A172 (cell line): ENCODE results near the gene RPRD1B. TPM values are rescaled to one million over a fixed set of nuclear protein-coding genes. Genes with fewer than 3 reads are reported as not detected.

Experiments used
- DNase-seq: peaks from one replicate; pipeline ENCODE4 v3.0.0-alpha.2; 2015; ENCODE audit warnings: low spot score
- total RNA-seq: library from RNA; depleted of rRNA; stranded (reverse); fragments of >200 nt; shearing (Covaris generic); gene quantifications from 2 replicates; pipeline ENCODE4 v1.2.3, GENCODE V29; 2014

Gene RPRD1B
- total RNA-seq, 1 experiment from 2014 or later, result 17.9 TPM

DNA sequence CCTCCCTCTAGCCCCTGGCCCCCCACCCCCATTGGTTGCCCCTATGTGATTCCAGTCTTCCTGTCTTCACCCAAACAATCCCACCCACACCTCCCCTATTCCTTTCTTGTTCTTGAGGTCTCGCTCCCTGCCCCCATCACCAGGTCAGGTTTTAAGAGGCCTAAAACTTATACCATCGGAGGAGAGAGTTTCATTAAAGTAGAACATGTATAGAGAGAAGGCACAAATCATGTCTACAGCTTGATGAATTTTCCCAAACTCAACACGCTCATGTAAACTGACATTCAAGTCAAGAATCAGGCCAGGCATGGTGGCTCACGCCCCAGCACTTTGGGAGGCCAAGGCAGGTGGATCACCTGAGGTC lies 87.1 kb downstream of the RPRD1B start:
- DNase-seq, result no peak

DNA sequence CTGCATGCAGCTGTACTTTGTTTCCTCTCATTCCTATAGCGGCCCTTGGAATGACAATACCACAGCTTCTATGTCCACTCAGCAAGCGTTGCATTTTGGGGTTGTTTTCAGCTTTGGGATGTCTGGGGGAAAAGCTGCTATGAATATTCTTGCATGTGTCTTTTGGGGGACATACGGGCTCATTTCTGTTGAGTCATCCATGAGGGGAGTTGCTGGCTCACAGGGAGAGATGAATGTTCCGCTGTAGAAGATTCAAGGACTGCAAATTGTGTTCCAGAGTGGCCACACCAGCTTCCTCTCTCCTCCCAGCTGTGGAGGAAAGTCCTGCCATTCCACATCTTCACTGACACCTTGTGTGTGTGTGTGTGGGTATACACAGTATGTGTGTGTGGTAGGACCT lies 88.2 kb downstream of the RPRD1B start:
- no peak for DNase-seq

DNA sequence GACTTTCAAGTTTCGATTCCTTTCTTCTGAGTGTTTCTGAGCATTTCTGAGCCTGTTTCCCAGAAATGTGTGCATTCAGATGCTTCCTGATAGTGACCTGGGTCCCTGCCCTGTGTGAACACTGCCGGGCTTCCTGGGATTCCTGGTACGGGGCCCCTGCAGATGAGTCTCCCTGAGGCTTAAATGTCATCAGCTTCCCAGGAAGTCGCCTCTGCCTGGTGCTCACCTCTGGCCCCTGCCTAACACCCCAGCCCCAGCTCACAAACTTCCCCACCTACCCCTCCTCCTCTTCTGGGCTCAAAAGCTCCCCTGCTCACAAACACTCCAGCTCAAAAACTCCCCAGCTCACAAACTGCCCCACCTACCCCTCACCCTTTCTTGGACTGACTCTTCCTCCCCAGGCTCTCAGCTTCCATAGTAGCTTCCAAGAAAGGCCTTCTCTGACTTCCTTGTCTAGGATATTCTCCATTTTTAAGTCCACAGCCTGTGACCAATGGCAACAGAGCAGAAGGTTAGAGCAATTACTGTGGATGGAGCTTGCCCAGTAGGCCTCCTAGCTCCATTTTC lies 89.6 kb downstream of the RPRD1B start:
- no peak for DNase-seq

DNA sequence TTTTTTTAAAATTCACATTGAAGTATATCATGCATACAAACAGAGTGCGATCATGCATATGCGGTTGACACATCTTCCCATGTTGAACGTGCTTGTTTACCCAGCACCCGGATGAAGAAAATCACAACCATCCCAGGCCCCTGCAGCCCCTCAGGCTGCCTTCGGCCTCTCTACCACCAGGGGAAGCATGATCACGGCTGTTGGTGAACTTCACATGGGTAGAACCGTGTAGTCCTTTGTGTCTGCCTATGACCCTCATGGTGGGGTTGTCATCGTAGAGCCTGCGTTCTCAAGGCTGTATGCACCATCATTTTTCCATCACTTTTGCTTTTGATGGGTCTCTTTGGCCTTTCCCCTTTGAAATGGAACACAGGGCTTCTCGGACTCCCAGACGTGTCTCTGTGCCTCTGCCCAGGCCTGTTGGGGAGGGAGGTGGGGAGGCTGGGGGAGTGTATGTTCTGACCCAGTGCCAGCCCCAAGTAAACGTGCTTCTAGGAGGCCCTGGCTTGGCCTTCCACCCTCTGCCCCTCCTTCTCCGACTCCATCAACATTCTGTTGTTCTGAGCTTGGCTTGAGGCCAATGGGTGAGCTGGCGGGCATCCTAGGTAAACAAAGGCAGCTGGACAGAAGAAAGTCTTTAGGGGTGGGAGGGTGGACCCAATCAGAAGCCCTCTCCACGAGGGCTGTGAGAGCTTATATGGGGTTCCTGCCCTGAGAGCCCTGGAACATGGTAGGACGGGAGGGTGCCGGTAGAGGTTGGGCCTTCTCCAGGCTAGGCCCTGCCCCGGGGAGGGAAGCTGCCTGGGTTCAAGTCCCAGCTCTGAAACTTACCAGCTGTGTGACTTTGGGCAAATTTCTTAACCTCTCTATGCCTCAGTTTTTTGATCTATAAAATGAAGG lies 91.9 kb downstream of the RPRD1B start:
- DNase-seq, result no peak

DNA sequence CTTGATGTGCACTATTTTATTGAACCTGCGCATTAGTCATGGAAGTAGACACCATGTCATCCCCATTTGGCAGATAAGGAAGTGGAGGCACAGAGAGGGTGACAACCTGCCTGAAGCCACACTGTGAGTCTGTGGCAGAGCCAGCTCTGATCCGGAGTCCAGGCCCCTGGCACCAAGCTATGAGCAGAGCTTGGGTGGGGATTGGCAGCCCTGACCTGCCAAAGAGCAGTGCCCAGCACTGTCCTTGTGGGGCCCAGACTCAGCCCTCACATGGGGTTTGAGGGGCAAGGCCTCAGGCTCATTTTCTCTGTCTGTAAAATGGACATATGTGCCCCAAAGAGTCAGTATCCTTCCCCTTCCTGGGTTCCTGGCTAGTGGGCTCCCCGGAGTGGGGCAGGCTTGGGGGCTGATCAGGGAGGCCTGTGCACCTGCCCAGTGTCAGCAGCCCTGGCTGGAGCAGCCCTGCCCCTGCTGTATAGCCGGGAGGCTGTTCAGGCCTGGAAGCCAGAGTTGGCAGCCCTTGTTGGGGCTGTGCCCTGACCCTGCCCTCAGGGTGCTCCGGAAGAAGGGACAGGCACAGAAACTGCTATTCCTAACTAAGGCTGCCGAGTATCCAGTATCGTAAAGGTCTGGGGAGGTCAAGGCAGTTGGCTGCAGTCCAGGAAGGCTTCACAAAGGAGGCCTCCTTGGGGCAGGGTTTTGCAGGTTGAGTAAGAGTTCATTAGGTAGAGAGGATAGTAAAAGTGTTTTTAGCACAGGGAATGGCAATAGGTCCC lies 92.8 kb downstream of the RPRD1B start:
- DNase-seq, result no peak

DNA sequence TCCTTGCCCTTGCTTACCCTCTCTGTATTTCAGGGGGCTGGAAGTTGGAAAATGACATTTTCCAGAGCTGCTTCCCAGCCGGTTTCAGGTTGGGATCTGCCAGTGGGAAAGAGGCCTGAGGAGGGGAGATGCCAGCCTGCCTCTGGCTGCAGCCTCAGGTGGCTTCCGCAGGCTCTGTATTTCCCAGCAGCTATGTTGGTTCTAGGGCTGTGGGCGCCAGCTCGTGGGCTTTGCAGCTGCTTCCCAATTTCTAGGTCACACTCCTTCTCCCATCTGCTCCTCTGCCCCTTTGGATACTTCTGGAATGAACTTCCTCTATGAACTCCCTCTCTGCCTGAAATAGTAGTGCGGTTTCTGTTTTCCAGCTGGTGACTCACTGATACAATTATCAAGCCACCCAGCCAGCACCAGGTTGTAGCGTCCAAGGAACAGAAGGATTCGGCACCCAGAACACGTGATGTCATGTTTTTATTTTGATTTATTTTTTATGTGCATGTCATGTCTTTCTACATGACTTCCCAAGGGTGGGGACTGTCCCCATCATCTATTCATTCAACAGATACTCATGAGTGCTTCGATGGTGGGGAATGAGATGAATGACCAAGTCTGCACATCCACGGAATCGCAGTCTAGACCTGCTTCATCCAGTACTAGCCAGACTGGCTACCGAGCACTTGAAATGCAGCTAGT lies 93.5 kb downstream of the RPRD1B start:
- DNase-seq, result peak; percentile 90

DNA sequence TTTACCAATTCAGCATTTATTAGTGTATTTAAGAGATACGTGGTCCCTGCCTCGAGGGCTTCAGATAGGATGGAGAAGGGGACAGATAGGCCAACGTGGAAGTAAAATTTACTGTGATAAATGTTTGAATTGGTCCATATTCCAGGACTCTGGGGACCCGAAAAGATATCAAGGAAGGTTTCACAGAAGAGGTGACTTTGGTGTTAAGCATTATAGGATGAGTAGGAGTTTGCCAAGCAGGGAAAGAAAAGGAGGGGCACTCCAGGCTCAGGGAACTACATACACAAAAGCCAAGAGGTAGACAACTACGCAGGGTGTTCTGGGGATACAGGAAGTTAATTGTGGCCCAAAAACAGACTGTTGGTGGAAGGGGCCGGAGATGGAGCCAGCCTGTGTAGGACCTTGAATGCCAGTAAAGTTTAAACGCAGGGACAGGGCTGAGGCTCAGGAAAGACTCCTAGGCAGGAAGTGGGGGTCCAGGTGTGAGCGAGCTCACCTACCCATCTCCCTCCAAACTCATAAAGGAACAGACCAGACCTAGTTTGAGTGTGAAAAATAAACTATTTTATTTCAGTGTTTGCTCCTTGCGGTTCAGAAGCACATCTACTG lies 94.5 kb downstream of the RPRD1B start:
- no peak for DNase-seq

DNA sequence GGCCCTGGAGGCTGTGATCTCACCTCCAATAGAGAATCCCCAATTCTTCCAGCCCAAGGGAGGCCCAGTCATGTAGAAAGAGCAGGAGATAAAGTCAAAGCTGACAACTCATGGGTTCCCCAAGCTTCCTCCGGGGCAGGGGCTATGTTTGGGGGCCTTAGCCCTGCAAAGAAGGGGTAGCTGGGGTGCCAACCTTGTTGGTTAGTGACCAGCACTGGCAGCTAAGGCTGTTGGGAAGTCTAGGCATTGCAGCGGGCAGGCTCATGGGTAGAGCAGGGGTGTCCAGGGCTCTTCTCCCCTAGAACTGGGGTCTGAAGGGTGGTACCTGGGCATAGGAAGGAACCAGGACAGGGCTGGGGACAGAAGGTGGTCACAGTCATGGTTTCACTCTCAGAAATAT lies 95.1 kb downstream of the RPRD1B start:
- no peak for DNase-seq

DNA sequence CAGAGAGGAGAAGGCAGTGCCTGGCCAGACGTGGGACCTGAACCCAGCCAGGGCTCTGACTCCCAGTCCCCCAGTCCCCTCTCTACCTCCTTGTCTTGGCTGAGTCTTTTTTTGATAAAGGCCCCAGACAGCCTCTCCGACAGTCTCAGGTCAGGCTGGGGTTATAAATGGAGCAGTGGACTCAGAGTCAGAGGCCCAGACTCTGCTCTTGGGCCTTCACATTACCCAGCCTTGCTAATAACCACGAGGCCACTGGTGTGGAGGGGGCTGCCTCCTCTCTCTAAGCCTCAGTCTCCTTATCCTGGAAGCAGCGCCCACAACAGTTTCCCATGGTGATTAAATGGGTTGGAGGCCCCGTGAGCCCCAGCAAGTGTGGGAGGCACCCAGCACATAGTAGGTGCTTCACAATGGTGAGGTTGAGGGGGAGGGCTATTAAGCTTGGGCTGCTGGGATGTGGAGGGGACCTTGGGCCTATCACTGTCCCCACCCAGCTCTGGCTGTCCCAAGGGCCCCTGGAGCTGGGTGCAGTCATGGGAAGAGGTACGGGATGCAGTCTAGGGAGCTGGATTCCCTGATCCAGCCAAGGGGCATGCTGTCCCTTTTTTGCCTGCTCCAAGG lies 95.8 kb downstream of the RPRD1B start:
- no peak for DNase-seq

DNA sequence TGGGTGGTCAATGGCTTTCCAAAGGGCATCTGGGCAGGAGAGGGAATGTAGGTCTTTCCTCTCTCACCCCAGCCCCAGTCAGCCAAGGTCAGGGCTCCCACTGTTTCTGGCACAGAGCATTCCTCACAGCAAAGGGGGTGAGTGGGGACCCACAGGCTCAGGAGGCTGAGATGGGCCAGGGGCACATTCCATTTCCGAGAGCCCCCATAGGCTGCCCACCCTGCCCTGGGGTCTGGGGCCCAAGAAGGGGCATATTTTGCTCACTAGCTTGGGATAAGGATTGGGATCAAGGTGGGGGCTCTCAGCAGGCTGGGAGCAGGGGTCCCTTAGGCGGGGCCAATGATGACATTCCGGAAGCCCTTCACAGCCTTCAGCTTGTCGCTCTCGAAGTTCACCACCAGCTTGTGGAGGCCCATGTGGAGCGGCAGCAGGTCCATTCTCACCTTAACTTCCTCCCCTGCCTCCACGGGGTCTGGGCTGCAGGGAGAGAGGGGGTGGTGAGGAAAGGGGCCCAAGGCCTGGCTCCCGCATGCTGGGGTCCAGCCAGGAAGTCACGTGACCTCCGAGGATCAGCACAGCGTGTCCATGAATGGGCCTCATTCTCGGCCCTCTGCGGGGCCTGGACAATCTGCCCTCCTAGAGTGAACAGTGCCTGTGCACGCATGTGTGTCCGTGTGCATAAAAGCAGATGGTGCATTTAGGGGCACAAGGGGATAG lies 96.5 kb downstream of the RPRD1B start:
- DNase-seq, result no peak

DNA sequence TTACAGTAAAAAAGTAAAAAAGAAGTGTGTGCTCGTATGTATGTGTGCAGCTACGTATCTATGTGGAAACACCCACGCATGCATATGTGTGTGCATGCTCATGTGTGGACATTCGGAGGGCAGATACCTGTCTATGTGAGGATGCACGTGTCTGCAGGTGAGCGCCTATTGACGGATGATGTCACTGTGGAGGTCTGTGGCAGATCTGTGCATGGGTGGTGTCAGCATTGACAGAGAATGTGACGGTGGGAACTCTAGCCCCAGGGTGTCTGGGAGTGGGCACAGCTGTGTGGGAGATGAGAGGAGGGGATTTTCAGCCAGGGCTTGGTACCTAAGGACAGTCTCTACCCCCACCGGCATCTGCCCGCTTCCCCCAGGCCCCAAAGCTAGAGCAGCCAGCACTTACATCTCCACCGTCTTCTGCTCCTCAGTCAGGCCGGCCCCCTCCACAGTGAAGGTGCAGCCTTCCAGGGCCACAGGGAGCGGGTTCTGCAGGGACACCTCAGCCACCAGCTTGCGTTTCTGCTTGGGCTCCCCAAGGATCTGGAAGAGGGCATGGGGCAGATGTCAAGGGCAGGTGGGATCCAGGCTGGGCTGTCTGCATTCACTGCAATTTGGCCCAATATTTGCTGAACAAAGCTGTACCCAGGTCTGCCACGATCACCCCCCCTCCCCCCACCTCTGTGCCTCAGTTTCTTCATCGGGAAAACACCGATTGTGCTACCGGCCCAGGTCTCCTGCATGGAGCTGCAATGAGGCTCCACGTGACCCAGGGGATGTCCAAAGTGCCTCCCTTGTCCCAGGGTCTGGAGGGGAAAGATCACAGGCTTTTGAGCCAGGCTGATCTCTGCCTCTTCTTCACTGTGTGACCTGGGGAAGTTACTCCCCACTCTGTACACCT lies 97.4 kb downstream of the RPRD1B start:
- no peak for DNase-seq

DNA sequence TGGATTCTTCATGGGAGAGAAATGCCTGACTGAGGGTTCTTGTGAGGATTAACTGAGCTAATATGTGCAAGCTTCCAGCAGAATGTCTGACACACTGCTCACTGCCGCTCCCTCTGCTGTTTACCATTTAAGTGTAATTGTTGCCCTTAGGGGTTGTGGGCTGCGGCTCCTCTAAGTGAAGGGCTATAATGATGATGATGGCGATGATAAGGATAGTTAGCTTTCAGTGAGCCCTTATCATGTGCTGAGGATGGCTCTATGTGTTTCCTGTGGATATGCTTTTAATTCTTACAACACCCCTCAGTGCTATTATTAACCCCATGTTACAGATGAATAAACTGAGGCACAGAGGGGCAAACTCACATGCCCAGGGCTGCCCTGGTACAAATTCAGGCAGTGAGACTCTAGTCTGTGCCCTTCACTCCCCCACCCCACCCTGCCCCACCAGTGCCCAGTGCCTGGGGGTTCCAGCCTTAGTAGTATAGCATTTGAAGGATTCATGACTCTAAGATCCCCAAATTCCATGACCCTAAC lies 98.1 kb downstream of the RPRD1B start:
- DNase-seq, result peak; percentile 52

DNA sequence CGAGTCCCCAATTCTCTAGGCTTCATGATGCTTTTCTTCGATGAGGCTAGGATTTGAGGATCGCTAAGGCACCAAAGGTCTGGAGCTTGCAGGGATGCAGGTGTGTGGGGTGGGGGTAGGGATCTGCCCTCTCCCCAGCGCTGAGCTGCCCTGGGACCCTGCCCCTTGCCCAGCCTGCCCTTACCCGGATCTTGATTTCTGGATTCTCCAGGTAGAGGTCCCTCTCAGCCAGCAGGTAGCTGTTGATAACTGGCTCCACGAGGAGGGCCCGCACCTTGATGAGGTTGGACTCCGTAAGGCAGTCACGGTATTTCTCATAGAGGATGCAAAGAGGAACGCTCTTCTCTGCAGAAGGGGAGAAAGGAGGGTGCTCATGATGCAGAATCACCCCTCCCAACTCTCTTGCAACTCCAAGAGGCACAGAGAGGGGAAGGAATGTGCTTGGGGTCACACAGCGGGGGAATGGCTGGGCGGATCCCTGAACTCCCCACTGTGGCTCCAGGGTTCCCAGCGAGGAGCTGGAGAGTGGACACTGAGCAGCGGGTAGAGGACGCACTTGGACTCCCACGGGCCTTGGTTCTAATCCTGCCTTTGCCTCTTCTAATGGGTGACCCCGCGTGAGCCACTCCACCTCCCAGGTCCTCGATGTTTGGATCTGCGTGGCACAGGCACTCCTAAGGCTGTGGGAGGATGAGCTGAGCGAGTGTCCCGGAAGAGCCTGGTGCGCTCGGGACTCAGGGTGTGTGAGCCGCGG lies 98.8 kb downstream of the RPRD1B start:
- no peak for DNase-seq

DNA sequence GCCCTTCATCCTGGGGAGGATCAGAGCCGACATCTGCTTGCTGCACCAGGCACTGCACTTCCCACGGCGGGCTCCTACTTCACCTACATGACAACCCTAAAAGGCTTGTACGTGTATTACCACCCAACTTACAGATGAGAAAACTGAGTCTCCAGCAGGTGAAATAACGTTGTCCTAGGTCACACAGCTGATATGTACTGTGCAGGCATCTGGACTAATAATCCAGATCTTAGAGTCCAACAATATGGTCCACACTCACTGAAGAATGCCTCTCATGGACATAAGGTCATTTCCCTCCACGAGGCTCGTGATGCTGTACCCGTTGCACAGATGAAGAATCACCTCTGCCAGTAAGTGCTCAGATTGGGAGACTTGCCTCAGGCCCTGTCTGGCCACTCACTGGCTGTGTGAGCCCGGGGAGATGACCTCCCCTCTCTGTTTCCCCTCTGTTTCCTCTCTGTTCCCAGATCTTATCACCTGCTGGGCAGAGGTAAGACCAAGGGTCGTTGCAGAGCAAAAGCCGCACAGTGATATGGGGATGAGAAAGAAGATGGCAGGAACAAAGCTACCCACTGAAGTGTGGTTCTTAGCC lies 99.5 kb downstream of the RPRD1B start:
- DNase-seq, result no peak

DNA sequence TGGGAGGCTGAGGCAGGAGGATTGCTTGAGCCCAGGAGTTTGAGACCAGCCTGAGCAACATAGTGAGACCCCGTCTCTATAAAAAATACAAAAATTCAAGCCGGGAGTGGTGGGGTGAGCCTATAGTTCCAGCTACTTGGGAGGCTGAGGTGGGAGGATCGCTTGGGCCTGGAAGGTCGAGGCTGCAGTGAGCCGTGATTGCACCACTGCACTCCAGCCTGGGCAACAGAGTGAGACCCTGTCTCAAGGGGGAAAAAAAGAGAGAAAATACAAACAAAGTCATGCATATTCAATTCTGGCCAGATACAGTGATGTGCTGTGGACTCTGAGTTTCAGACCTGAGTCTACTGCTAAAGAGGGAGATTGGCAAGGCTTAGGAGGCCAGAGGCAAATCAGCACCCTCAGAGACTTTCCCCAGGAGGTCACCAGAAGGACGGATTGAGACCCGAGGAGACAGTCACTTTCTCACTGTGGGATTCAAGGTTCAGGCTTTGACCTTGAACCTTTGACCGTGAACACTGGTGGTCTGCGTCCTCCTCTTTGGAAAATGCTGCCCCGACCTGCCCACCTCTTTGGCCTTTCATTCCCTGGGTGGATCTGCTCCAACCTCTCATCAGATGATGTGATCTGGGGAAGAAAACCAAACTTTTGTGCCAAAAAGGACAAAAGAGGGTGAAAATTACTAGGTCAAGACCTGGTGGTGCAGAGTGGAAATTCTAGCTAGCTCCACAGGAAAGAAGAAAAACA lies 100.3 kb downstream of the RPRD1B start:
- no peak for DNase-seq

DNA sequence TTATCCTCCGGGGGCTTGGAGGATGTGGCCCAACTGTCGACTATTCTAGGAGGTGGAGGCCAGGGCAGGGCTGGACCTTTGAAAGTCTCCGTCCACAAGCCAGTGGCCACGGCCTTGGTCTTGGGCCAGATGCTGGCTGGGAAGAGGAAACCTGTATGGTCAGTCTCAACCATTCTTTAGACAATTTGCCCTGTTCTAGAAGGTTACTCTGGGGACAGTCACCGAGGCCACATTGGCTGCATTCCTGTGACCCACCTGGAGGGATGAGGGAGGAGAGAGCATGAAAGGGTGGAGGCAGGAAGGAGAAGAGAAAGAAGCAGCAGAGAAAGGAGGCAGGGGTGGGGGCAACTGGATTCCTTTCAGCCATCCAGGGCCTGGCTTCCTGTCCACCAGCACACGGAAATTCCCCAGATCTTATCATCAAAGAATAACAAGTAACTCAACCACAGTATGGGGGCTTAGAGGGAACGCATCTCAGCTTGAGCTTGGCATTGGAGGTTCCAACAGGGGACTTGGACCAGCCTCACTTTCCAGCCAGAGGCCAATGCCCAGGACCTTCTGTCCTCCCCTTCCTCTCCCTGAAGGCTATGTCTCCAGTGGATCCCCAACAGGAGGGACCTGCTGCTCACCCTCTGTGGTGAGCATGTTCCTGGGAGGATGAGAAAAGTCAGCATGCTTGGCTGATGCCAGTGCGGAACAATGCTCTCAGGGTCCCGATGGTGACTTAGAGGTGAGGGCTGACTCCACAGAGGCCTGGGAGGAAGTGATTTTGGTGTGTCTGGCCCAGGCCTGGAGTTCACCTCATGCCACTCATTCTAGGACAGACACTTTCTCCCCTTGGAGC lies 101.1 kb downstream of the RPRD1B start:
- peak; percentile 94 for DNase-seq

DNA sequence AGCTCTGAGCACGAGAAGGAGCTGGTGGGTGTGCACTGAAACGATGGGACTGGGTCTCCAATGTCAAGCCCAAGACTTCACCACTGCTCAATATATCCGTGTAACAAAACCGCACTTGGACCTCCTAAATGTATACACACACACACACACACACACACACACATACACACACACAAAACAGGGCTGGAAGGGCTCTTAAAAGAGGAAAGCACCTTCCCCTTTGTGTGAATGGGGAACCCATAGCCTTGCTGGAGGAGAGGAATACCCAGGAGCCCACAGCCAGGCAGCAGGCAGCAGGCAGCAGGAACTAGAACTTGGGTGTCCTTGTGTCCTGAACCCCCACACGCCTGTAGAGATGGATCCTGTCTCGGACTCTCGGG lies 101.7 kb downstream of the RPRD1B start:
- no peak for DNase-seq
